Epithelial cell of prostate (primary cell): ENCODE data around the gene PYGO2.

Experiments used
- DNase-seq: peaks from one replicate; pipeline ENCODE4 v3.0.0-alpha.2; 2011; ENCODE audit warnings: low read depth, low spot score
- H3K27ac ChIP-seq: fragments of 450-650 bp; 2 replicates; pipeline ENCODE4 v1.5.1; 2017; ENCODE audit warnings: mild to moderate bottlenecking

PYGO2 gene

DNA sequence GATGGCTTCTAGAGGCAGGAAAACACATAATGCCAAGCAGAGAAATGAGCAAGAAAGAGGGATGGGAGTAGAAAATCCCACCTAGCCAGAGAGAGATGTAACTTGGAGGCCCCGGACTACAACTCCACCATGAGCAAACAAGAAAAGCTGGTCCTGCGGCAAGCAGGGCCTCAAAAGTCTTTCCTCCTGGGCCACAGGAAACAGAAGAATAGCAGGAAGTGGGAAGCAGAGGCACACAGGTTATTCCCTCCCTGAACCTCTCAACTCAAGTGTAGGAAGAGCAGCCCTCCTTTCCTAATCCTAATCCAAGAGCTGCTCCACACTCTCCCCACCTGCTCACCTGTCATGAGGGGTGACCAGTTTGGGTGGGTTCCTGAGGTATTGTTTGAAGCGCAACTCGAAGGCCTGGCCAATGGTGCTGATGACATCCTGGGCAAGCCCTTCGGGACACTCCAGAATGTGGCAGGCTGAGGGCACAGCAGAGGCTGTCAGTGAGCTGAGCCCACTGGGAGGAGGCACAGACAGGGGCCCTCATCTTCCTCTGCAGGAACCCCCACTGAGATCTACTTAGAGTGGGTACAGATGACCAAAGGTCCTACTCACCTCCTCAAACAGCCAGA lies 5.9 kb upstream of the PYGO2 start:
- peak overlapping the region; percentile 100 for H3K27ac ChIP-seq
- DNase-seq, result no peak

DNA sequence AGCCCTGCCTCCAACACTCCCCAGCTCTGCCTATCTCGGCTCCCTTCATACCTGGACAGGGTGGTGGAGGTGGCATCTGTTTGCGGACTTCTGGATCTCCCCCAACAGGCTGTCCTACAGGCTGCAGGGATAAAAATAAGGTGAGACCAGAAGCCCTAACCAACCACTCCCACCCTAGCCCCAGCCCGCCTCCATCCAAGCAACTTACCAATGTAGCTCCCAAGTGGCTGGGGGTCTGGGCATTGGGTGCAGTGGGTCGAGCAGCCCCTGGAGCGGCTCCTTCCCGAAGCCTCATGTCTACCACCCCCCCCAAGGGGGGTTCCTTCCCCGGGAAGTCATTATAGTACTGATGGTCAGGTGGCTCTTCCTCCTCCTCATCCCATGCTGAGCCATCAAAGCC lies 4.5 kb upstream of the PYGO2 start:
- H3K27ac ChIP-seq, result peak overlapping the region; percentile 100
- DNase-seq, result no peak

DNA sequence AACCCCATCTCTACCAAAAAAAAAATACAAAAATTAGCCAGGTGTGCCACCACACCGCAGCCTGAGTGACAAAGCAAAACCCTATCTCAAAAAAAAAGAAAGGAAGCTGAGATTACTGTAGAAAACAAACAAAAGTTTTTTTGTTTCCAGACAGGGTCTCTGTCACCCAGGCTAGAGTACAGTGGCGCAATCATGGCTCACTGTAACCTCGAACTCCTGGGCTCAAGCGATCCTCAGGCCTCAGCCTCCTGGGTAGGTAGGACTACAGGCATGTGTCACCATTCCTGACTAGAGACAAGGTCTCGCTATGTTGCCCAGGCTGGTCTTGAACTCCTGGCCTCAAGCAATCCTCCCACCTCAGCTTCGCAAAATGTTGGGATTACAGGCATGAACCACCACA lies 2.8 kb upstream of the PYGO2 start:
- DNase-seq, result no peak
- peak overlapping the region; percentile 92 for H3K27ac ChIP-seq

DNA sequence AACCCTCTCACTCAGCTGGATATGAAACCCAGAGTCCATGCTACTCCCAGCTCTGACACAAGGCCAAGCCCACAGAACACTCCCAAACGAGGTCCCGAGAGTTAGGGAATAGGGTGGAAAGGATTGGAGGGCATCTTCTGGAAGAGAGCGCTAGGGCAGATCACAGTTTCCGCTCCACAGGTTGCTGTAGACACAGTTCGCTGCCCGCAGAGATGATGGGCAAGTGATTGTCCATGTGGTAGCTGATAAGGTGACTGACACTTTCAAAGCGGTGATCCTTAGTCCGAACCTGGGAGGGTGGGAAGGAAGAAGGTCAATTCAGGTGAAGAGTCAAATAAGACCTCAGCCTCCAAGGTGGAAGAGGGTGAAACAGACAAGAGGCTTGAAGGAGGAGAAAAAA lies 2.1 kb upstream of the PYGO2 start:
- peak overlapping the region; percentile 92 for H3K27ac ChIP-seq
- no peak for DNase-seq

DNA sequence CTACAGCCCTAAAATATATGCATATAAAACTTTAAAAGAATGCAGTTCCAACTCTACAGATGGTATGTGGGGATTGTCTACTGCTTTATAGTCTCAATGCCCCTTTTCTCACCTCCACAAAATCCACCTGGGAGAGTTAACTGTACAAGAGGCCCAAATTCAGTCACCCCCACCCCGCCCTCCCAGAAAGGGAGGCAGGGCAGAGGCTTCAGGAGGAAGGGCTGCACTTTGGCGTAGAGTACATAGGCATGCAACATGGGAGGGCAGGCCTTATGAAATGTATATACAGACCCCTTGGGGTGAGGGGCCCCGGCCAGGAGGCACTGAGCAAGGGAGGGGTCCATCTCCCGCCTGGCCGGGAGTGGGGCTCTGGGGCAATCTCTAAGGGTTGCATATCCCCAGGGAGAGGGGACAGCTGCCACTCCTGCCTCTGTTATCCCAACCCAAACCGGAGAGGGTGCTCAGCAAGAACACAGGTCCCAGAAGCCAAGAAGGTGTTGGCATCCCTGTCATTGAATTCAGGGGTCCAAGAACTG lies 1.3 kb upstream of the PYGO2 start:
- DNase-seq, result no peak
- H3K27ac ChIP-seq, result peak overlapping the region; percentile 92

DNA sequence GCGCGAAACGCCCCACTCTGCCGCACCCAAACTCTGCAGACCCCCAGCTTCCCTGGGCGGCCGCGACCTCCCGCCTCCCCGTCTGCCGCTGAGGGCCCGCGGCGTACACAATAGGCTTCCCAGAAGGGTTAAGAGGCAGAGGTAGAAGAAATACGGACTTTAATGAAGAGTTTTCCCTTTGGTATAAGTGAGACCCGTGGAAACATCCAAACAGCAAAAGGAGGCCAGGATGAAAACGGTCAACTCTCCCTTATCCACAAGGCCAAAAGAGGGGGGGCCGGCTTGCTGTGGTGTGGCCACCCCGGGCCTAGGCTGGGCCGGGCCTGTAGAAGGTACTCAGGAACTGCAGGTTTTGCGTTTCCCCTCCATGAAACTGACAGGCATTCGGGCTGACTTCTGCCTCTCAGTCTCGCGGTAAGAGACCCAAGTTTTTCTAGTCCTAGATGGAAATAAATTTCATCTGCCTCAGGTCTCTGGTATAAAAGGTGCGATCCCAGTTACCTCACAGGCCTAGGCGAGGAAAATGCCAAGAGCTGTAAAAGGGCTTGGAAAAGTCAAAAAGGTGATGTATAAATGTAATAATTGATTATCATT lies 671 bp upstream of the PYGO2 start:
- DNase-seq, result no peak
- peak overlapping the region; percentile 92 for H3K27ac ChIP-seq

DNA sequence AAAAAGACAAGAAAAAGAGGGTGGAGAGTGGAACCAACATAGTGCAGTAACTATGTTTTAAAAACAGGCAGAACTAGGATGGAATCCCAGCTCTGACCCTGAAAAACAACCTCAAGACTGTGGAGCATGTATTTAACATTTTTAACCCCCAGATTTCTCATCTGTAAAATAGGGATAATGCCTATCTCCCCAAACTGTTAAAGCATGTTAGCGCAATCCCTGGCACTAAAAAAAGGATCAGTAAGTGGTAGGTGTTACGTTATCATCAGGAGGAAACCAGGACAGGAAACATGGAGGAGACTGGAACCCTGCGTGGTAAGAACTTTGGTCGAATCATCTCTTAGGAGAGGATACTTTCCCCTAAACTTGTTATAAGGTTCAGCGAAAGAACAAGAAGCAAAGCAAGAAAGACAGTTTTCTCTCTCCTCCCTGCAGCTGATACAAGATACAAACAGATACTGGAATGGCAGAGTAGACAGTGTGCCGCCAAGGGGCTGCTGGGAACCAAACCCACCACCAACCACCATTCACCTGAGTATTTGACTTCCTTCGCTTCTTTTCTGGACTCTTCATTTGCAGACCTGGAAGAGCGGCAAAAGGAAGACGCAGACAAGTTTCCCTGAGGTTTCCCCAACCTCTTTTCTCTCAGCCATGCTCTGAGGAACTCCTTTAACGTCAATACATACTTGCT lies 991 bp downstream of the PYGO2 start:
- DNase-seq, result no peak

DNA sequence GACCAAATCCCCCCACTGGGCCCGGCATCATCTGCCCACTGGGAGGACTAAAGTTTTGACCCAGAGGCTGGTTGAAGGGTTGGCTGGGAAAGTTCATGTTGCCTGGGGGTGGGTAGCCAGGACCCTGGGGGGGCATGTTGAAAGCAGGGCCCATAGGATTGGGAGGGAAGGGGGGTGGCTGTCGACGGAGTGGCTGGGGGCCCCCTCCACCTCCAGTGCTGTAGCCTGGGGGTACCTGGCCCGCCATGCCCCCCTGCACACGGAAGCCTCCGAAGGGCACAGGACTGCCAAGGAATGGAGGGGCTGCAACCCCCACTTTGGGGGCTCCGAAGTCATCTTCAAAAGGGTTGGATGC lies 2.2 kb downstream of the PYGO2 start:
- no peak for DNase-seq
- H3K27ac ChIP-seq, result no peak overlapping the region

More for the DNA sequence above, 991 bp downstream of the PYGO2 start:
- H3K27ac ChIP-seq, result peak overlapping the region; percentile 92

DNA sequence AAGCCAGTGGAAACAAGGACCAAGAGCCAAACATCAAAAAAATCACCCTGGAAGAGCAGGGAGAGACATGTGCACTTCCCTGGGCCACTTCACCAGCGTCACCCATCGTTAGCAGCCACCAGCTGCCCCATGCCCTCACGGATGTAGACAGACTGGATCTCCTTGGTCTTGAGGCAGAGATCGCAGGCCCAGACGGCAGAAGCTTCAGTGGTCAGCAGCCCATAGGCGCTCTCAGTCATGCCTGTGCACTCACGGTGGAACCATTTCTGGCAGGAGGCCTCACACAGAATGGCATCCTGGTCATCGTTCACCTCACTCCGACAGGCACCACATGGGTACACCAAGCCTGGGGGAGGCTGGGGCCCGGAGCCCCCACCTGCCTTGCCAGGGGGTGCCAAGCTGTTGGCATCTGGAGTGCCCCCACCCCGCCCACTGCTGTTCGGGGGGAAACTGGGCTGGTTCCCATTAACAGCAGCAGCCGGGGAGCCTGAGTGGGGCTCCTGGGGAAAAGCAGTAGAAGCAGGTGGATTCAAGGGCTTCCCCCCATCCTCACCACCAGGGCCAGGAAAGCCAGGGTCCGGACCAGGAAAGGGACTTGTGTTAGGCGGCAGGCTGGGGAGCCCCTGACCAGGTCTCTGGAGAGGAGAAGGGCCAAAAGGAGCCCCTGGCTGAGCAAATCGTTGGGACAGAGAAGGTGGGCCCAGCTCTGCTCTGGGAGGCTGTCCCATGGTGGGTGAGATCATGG lies 2.7 kb downstream of the PYGO2 start:
- no peak for DNase-seq
- H3K27ac ChIP-seq, result no peak overlapping the region

DNA sequence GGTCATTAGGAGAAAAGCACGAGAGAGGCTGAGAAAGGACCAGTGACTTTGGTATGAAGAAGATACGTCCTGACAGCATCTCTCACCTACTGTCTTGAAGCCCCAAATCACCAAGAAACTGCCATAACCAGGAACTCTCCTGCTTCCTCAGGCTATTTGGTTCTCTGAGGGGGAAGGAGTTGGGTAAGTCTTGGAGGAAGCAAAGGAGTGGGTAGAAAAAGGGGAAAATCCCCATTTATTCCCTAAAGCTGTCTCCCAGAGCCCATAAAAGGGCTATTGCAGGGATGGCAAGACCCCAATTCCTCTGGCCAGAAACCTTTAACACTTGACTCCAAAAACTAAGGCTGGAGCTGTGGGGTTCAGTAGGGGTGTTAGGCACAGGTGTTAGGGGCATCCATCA lies 3.5 kb downstream of the PYGO2 start:
- no peak for DNase-seq
- no peak overlapping the region for H3K27ac ChIP-seq

DNA sequence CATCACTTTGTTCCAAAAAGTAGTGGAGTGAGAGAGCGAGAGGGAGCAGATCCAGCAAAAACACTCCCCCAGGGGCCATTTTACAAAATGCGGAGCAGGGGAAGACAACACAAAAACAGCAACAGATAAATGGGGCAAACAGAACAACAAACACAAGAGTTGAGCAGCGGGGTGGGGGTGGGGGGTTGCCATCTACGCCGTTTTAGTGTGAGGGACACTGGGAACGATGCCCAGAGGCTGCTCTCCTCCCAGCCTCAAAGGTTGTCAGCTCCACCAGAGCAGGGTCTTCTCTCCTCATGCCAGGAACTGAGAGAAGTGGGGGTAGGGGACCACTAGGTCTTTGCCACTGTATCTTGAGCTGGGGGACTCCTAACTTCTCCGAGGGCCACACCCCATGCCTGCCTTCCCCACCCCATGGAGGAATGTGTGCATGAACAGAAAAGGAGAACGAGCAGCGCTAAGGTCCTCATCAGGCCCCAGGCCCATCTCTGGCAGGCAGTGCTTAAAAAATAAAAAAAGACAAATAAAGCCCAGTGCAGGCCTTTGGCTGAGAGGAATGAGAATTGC lies 4.4 kb downstream of the PYGO2 start:
- no peak for DNase-seq
- H3K27ac ChIP-seq, result peak overlapping the region; percentile 40

DNA sequence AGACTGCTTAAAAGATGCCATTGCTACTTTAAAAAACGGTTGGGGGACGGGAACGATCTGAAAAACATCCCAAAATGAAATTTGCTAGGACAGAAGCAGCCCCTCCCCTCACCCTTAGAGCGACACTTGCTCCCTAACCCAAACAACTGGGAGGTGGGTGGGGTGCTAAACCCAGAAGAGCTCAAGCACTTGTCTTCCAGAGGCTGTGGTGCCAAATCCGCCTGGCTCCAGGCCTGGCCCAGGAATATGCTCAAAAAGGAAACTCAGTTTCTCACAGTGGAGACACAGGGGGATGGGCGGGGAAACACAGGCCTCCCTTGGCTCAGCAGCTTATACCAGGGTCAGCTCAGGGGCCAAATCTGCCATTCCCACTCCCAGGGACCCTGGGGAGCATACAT lies 5.0 kb downstream of the PYGO2 start:
- peak overlapping the region; percentile 40 for H3K27ac ChIP-seq
- DNase-seq, result no peak

DNA sequence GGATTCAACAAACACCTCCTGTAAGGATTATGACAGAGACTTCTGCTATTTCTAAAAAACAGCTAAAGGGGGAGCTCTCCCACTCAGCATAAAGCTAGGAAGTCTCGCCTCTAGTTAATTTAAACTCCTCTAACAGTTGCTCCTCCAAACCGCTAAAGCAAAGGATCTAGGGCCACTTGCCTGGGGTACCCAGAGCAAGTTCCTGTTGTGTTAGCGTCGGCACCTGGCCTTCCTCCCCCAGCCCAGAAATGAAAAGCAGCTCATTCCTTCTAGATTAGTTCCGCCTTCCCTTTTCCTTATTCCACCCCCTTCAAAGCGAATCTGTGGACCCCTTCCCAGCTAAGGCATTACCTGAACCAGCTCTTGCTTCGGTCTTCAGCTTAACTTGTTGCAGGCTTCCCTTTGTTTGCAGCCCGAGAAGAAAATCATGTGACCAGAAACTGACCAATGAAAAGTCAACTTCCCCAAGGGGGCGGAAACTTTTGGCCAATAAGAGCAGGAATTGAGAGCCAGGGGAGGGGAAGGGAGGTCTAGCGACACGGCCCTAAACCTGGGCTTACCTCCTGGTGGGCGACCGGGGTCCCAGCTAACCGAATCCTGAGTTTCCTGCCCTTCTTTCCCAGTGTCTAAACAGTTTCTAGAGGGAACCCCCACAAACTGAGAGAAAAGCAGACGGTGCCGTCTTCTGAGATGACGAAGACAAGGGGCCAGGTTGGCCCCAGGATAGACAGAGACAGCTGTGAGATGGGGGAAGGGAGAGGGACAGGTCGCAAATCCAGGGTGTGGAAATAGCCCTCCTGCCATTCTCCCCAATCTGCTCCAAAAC lies 5.7 kb downstream of the PYGO2 start, which contains the start of gene PBXIP1:
PBXIP1 (minus strand) TSS at position 382 of the 826 bp plus-strand sequence. CDS start 2,378 bp downstream, outside the sequence.
- no peak for DNase-seq
- peak within 1 kb of the TSS; percentile 40 for H3K27ac ChIP-seq

DNA sequence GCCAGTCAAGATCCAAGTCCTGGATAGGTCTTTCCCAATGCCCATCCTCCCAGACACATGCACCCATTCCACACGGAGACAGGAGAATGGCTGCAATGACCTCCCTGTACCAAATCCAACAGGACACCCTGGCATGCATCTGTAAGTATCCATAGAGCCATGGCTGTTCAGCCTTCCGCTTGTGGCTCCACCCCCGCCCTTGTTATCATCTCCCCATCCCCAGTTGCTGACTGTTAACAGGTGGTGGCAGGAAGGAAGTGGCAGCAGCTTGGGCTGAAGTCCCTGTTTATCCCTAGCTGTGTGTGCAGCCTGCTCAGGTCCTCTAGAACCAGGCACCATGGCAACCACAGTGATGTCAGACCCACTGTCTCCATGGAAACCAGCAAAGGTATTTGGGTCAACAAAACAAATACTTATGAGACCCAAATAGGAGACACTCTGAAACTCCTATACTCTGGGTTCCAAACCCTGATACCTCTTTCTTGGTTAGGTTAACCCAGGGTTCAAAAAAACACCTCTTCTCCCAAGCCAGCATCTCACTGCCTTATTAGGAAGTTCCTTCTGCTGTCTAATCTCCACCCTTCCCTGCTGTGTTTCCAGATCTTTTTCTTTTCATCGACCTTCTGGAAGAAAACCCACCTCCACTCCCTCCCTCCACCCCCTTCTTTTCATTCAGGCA lies 6.4 kb downstream of the PYGO2 start:
- DNase-seq, result no peak
- H3K27ac ChIP-seq, result peak overlapping the region; percentile 40

DNA sequence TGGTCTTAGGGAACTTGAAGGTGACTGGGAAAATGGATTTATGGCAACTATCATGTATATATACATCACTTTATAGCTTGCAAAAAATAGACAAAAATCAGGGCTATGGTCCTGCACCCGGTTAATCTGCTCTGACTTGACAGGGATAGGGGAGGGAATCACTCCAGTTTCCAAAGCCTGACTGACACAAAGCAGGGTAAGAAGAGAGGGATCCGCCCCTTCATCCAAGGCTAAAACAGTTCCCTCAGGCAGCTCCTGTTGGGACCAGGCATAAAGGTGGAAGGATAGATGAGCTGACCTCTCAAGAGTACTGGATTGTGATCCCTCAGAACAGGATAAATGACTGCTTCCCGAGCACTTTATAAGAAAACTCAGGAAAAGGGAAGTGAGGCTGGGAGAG lies 7.0 kb downstream of the PYGO2 start:
- DNase-seq, result no peak
- H3K27ac ChIP-seq, result no peak overlapping the region

DNA sequence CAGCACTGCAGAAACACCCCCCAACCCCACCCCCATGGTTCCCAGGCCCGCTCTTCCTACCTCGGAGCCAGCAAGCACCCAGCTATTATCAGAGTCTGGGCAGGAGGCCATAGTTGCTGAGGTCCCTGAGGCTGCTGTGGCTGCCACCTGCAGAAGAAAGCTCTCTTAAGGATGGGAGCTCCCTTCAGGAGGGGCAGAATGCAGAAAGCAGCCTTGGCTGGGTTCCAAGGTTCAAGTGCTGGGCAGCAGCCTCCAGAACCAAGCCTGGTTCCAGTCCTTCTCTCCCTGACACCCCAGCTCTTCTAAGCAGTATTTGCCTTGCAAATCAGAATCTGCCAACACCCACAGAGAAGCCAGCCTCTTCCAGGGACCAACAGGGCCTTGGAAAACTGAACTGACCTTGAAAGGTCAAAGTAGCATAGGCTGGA lies 8.0 kb downstream of the PYGO2 start:
- no peak overlapping the region for H3K27ac ChIP-seq
- no peak for DNase-seq

DNA sequence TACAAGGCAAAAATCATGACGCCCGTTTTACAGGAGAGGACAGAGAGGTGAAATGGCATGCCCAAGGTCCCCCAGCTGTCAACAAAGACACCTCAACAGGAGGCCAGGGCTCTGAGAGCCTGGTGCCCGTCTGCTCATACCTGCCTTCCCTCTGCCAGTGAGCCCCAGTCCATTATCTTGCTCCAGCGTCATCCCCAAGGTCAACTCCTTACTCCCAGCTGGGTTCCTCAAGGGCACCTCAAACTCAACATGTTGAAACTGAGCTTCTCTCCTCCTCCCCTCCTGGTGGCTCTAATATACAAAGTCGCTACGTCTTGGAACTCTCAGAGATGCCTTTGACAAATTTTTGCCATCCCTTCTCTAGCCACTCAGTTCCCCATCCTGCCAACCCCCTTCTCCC lies 8.9 kb downstream of the PYGO2 start:
- DNase-seq, result no peak
- no peak overlapping the region for H3K27ac ChIP-seq

DNA sequence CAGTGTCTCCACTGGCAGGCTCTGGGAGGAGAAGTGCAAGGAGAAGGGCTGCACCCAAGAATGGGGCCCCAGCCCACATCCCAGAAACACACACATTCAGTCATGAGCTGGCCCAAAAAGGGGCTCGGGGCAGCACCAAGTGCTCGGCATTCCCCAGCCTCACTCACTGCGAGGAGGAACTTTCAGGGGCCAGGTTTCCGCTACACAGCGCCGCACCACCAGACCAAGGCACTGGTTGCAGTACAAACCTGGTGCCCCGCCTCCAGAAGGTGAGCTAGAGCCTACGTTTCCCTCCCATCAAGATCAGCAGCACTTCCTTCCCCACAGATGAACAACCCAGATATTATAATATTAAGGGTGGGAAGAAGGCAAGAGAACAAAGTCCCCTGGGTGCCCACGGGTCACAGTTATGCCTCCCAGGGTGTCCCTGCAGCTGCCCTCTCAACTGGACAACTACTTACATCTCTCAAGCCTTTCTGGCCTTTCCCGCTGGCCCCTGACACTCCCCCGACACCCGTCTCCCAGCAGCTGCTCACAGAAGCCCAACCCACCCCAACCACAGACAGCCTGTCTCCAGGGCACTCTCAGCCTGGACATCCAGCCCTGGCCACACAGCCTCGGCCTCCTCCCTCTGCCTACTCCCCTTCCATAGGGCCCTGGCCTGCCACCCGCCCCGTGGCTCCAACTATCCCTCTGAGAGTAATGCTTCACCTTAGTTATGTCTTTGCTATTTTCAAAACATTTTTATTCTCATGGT lies 9.5 kb downstream of the PYGO2 start:
- no peak overlapping the region for H3K27ac ChIP-seq
- DNase-seq, result no peak
